ENCODE results near the gene HNRNPF. TPM values are rescaled to one million over a fixed set of nuclear protein-coding genes. Genes with fewer than 3 reads are reported as not detected.

The HNRNPF gene
- total and polyA plus RNA-seq, 2 of the 8 experiments (the other 6 are each of a cell fraction or from before 2014, with no cell fraction given): 209 to 389 TPM

DNA sequence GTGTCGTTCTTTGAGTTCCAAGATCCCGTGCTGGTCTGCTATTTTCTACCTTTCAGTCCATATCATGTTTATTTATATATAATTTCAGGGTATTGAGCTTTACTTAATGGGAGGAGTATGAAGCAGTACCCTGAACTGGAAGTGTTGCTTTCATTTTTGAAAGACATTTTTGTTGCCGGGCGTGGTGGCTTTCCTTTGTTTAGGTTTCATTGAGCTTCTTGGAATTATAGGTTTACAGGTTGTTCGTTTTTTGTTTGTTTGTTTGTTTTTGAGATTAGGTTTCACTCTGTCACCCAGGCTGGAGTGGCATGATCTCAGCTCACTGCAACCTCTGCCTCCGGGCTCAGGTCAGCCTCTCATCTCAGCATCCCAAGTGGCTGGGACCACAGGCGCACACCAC lies 35.3 kb upstream of the HNRNPF start:
- ChIA-PET CTCF (ENCODE audit: partially characterized antibody) (interaction anchor here (0.7 kb wide), 1 partner anchor 15 kb away, joined by 3 read pairs; no protein-coding TSS in a partner anchor), POLR2A (ENCODE audit: partially characterized antibody) (interaction anchor here (0.6 to 1.5 kb wide), 2 partner anchors 24 to 107 kb away, joined by 3 to 5 read pairs; no protein-coding TSS in a partner anchor)
- DNase-seq (ENCODE audit: low read depth in 1 of 2, low spot score in 2 of 2) (no peak), FAIRE-seq (no peak)
- Histone ChIP-seq H3K23me2 (ENCODE audit: low read depth, low read length) (no peaks in the 10 kb centered on the region), H3K4me3 (ENCODE audit: extremely low read depth in 1 of 4, insufficient read depth in 2 of 4, low read depth in 3 of 4, low read length in 4 of 4) (no peak overlapping the region), H2BK15ac (ENCODE audit: low read length) (no peak overlapping the region), H3K79me2 (ENCODE audit: control insufficient read depth in 1 of 2, insufficient read depth in 2 of 2, low read length in 2 of 2) (no peaks in the 10 kb centered on the region), H2BK120ac (replicated peaks; ENCODE audit: low read depth, low read length) (no peak overlapping the region), H3K56ac (replicated peaks; ENCODE audit: insufficient read length, low read depth, low read length) (no peak overlapping the region), H3K18ac (ENCODE audit: extremely low read depth, low read length) (no peak overlapping the region), H2AFZ (ENCODE audit: low read length) (no peak overlapping the region), H3K9ac (replicated peaks in 1 of 4; ENCODE audit: extremely low read depth in 1 of 4, low read depth in 3 of 4, low read length in 3 of 4) (no peak overlapping the region), H3K36me3 (ENCODE audit: control insufficient read depth in 2 of 4, insufficient read depth in 4 of 4, low read length in 3 of 4) (peaks cover 0 to 4% (median 0%) of the 10 kb centered on the region in 4 experiments; a peak in 1 of 8 replicates), H3K27ac (ENCODE audit: low read depth, low read length) (no peak overlapping the region), H3K23ac (ENCODE audit: insufficient read length) (no peak overlapping the region), H2AK5ac (ENCODE audit: low read depth, low read length) (no peak overlapping the region), H3K4me1 (replicated peaks in 1 of 4; ENCODE audit: control insufficient read depth in 3 of 4, insufficient read depth in 4 of 4, low read length in 3 of 4) (no peaks in the 10 kb centered on the region), H3K4me2 (ENCODE audit: insufficient read depth in 1 of 2, low read depth in 2 of 2, low read length in 2 of 2) (no peak overlapping the region), H3K27me3 (replicated peaks in 1 of 4; ENCODE audit: control insufficient read depth in 3 of 4, extremely low read depth in 1 of 4, insufficient read depth in 3 of 4, low read length in 3 of 4) (no peaks in the 10 kb centered on the region), H3K4ac (replicated peaks; ENCODE audit: insufficient read length, low read depth, low read length) (no peak overlapping the region), H3K79me1 (ENCODE audit: low read depth, low read length) (no peaks in the 10 kb centered on the region), H4K20me1 (replicated peaks in 1 of 2; ENCODE audit: control insufficient read depth in 1 of 2, insufficient read depth in 2 of 2, low read length in 2 of 2) (no peaks in the 10 kb centered on the region), H3K9me3 (ENCODE audit: insufficient read depth in 2 of 2, low read depth in 1 of 2, low read length in 1 of 2) (peaks cover 5 to 17% of the 10 kb centered on the region in 2 experiments; a peak in 2 of 4 replicates), H2BK12ac (ENCODE audit: low read depth, low read length) (no peak overlapping the region), H4K8ac (ENCODE audit: extremely low read depth, insufficient read depth, low read length) (no peak overlapping the region), H4K5ac (ENCODE audit: insufficient read length, low read depth, low read length) (no peak overlapping the region), H2BK20ac (ENCODE audit: low read length) (no peak overlapping the region), H2BK5ac (ENCODE audit: low read depth, low read length) (no peak overlapping the region), H3K14ac (ENCODE audit: insufficient read length) (no peak overlapping the region), H4K91ac (replicated peaks; ENCODE audit: insufficient read length, low read length) (no peak overlapping the region)
- WGBS, 2 experiments (ENCODE audit: extremely low coverage in 1 of 2, insufficient coverage in 1 of 2, insufficient read length in 1 of 2, insufficient replicate concordance in 2 of 2, low coverage in 1 of 2, low lambda C conversion rate in 2 of 2, missing lambda C conversion rate in 1 of 2): 88% methylated on average over 7 of the region's 7 CpGs; no CpG with 5 or more reads in 1 of the 2 experiments
- TF ChIP-seq, protein P1, sequence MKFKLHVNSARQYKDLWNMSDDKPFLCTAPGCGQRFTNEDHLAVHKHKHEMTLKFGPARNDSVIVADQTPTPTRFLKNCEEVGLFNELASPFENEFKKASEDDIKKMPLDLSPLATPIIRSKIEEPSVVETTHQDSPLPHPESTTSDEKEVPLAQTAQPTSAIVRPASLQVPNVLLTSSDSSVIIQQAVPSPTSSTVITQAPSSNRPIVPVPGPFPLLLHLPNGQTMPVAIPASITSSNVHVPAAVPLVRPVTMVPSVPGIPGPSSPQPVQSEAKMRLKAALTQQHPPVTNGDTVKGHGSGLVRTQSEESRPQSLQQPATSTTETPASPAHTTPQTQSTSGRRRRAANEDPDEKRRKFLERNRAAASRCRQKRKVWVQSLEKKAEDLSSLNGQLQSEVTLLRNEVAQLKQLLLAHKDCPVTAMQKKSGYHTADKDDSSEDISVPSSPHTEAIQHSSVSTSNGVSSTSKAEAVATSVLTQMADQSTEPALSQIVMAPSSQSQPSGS (IDR thresholded peaks at IDR 0.05; ENCODE audit: low read length): no peak
- TF ChIP-seq RBBP5 (IDR thresholded peaks at IDR 0.05; ENCODE audit: borderline replicate concordance, low read depth, low read length): no peak
- TF ChIP-seq SIX5 (IDR thresholded peaks at IDR 0.05; ENCODE audit: low read depth, low read length): no peak
- no peak for TF ChIP-seq SUZ12 (IDR thresholded peaks at IDR 0.05; ENCODE audit: low read length)
- no peak for TF ChIP-seq BCL11A (IDR thresholded peaks at IDR 0.05; ENCODE audit: low read depth in 2 of 2, low read length in 2 of 2)
- TF ChIP-seq, protein P2, sequence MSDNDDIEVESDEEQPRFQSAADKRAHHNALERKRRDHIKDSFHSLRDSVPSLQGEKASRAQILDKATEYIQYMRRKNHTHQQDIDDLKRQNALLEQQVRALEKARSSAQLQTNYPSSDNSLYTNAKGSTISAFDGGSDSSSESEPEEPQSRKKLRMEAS (IDR thresholded peaks at IDR 0.05): no peak
- TF ChIP-seq JUND (IDR thresholded peaks at IDR 0.05; ENCODE audit: low read length): no peak
- no peak for TF ChIP-seq SAP30 (IDR thresholded peaks at IDR 0.05; ENCODE audit: insufficient read depth, insufficient replicate concordance, low read length)
- TF ChIP-seq SIRT6 (IDR thresholded peaks at IDR 0.05; ENCODE audit: low read length): no peak
- no peak for TF ChIP-seq NRF1 (IDR thresholded peaks at IDR 0.05; ENCODE audit: low read depth, low read length)
- no peak for TF ChIP-seq EP300 (IDR thresholded peaks at IDR 0.05; ENCODE audit: borderline replicate concordance in 1 of 2, low read depth in 2 of 2, low read length in 2 of 2)
- no peak for TF ChIP-seq KDM1A (IDR thresholded peaks at IDR 0.05; ENCODE audit: borderline replicate concordance, low read length)

All from H1 (cell line).